NCI-H1417 (cell line): Measurements from ENCODE around the gene RGL1.
"Not testable (repeated sequence)": the region's sequence is repeated elsewhere in the genome, so short reads cannot be mapped to it uniquely, and the experiment has no call there.

ENCODE experiments used
- DNase-seq, 3 experiments: peaks; one replicate each; lab custom pipeline; 2025; lab: John Stamatoyannopoulos, UW

RGL1 gene

GRCh38 chr1:183804916-183805841 lies at the start of gene RGL1:
RGL1 (plus strand) TSS chr1:183805120; CDS start chr1:183805298, 178 bp downstream.
- peak; percentile 78 to 85 (median 81) for DNase-seq

- no peak for DNase-seq
Observed at GRCh38 chr1:183756326-183756725, 48.6 kb upstream of the RGL1 start.

DNA sequence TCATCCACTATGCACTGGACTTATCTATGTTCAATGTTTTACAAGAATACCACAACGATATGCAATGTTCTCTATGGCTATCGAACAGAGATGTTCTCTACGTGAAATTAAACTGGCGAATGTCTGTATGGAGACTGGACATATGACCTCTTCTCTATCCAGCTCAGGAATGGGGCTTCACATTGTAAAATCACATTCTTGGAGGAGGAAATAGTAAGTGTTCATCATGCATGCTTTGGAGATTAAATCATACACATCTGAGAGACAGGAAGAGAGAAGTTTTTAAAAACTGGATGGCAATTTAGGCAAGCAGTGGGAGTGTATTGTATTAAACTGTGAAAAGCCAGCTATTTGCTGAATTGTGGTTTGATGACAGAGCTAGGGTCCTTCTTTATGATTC lies 47.9 kb upstream of the RGL1 start:
- no peak for DNase-seq

- no peak for DNase-seq
Observed at GRCh38 chr1:183758913-183759312, 46.0 kb upstream of the RGL1 start.

GRCh38 chr1:183760661-183761060 lies 44.3 kb upstream of the RGL1 start:
- DNase-seq, result no peak

GRCh38 chr1:183761871-183762270 lies 43.0 kb upstream of the RGL1 start:
- no peak for DNase-seq

- DNase-seq, result not testable (repeated sequence)
Observed at GRCh38 chr1:183762856-183763255, 42.1 kb upstream of the RGL1 start.

GRCh38 chr1:183764981-183765380 lies 39.9 kb upstream of the RGL1 start:
- DNase-seq, result no peak

DNA sequence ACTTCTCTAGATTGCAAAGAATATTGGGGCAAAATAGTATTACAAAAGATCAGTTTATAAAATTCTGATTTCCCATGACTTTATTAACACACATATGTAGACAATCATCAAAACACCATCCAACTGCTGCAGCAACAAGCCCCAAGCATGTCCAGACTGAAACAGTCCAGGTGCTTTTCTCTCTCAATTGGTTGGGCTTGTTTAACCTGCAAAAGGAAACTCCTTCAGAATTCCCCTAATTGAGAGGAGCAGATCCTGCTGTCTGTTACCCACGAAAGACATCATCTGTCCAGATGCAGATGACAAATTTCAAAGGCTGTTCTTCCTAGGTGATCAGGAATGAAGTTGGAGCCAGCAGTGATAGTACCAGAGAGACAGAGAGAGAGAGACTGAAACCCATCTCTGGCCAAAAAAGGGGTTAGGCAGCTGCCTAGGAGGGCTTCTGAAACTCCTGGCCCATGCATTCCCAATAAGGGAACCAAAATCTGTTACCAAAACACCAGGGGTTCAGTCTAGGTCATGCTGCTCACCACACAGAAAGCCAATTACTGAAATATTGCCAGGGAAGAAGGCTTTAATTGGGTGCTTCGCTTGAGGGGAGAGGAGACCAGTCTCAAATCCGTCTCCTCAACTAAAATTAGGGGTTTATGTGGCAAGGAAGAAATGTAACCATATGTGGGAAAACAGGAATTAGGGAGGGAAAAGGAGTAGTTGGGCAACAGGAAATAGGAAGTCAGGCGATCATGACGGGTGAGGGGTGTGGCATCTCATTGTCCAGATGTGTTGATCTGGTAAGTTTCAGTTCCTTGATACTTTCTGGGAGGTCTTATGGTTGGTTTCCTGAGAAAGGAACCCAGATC lies 34.7 kb upstream of the RGL1 start:
- no peak for DNase-seq

DNA sequence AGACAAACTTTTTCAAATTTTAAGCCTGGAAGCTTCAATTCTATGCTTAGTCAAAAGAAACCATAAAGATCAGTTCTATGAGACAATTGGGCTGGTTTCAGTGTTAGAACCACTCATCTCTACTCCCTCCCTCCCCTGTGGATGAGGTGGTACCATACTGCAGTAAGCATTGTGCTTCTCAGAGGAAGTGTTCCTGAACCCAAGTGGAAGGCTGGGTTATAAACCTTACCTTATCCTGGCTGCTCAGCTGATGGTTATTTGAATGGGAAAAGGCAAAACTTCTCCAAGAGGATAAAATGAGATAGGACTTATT lies 34.1 kb upstream of the RGL1 start:
- DNase-seq, result no peak

GRCh38 chr1:183773482-183774274 lies 31.2 kb upstream of the RGL1 start:
- DNase-seq, result no peak

GRCh38 chr1:183774938-183775337 lies 30.0 kb upstream of the RGL1 start:
- no peak for DNase-seq

- DNase-seq, result no peak
Observed at GRCh38 chr1:183776731-183777130, 28.2 kb upstream of the RGL1 start.

DNA sequence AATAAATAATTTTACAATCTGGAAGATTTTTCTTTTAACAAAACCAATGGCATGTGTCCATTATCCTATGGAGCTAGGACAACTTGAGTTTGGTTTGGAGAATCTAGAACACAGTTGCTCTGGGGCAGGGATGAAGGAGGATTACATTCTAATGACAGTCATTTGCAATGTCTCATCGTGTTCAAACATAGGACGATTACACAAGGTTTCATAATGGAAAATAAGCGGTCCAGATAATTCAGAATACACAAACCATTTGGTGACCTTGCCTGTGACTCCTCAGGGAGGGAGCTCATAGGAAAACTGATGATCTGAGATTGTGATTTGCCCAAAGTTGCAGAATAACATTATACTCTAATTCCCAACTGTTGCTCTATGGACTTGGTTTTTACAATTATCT lies 27.6 kb upstream of the RGL1 start:
- DNase-seq, result no peak

GRCh38 chr1:183778045-183778444 lies 26.9 kb upstream of the RGL1 start:
- DNase-seq, result no peak

- DNase-seq, result peak in 1 of 3 experiments; percentile 55
Observed at GRCh38 chr1:183778568-183779433, 26.1 kb upstream of the RGL1 start.

- DNase-seq, result peak in 2 of 3 experiments; percentile 10 to 39
Observed at GRCh38 chr1:183780159-183780558, 24.8 kb upstream of the RGL1 start.

- peak in 2 of 3 experiments; percentile 21 to 39 for DNase-seq
Observed at GRCh38 chr1:183780757-183781156, 24.2 kb upstream of the RGL1 start.

GRCh38 chr1:183783342-183783741 lies 21.6 kb upstream of the RGL1 start:
- DNase-seq, result no peak

DNA sequence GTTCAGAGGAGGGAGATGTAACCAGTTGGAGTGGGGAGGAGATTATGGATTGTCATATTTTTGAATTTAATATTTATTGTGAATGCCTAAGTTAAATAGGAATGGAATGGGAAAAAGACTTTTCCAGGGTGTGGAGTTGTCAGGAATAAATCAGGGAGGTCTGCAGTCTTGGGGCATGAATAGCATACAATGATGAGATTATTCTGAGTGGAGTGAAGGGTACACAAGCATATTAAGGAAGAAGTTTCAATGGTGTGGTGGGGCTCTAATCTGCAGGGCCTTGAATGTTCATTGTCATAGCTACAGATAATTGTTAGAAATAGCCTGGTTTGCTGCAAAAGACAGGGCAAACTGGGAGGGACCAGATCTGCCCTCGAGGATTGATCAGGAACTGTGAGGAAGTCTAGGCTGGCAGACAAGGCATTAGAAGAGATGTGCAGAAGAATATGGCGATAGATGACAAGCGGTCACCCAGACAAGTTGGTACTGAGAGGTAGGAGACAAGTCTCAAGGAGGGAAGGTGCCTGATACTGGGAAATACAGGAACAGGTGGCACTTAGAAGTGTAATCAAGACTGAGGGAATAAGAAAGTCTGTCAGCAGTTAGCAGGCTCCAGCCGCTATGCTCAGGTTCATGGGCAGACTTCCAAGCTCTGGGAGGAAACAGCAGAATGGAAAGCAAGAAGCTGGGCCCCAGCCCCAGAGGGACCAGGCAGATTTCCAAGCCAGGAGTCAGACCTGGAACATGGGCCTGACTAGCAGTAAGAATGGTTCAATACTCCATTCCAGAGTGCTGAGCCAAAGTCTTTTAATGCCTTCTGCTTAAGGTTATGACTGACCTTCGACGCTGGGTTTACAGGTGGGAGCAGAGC lies 20.9 kb upstream of the RGL1 start:
- no peak for DNase-seq
